Astrocyte (in vitro differentiated cells and primary cell): ENCODE results near the gene RPL9. TPM values are rescaled to one million over a fixed set of nuclear protein-coding genes. Genes with fewer than 3 reads are reported as not detected.
"Not testable (repeated sequence)": the region's sequence is repeated elsewhere in the genome, so short reads cannot be mapped to it uniquely, and the experiment has no call there.

Experiments used
- DNase-seq: peaks from one replicate; pipeline ENCODE4 v3.0.0-alpha.2; 2010; ENCODE audit warnings: low read depth
- FAIRE-seq: peaks from 2 replicates; lab custom pipeline; 2011; peaks lifted over from hg19 to GRCh38; lab: Jason Lieb, UNC
- H2AFZ ChIP-seq: 2 replicates; pipeline ENCODE4 v1.6.0; 2012; ENCODE audit warnings: low read depth, low read length, inconsistent platforms
- H3K27ac ChIP-seq: 2 replicates; pipeline ENCODE4 v1.5.1; 2011; ENCODE audit warnings: low read depth, low read length, inconsistent platforms
- H3K27me3 ChIP-seq: 2 replicates; pipeline ENCODE4 v1.6.0; 2011; ENCODE audit warnings: low read length, inconsistent platforms; ENCODE audit not compliant: insufficient read depth
- H3K36me3 ChIP-seq: 2 replicates; pipeline ENCODE4 v1.5.1; 2011; ENCODE audit warnings: low read length, inconsistent platforms; ENCODE audit not compliant: insufficient read depth
- H3K4me1 ChIP-seq: 2 replicates; pipeline ENCODE4 v1.5.1; 2011; ENCODE audit warnings: low read length, inconsistent platforms; ENCODE audit not compliant: insufficient read depth
- H3K4me2 ChIP-seq: 2 replicates; pipeline ENCODE4 v1.6.0; 2012; ENCODE audit warnings: low read length, inconsistent platforms
- H3K4me3 ChIP-seq: 2 replicates; pipeline ENCODE4 v1.5.1; 2011; ENCODE audit warnings: low read depth, mild to moderate bottlenecking, low read length, inconsistent platforms; ENCODE audit not compliant: insufficient read depth
- H3K79me2 ChIP-seq: 2 replicates; pipeline ENCODE4 v1.6.0; 2012; ENCODE audit warnings: mild to moderate bottlenecking, low read length, inconsistent platforms; ENCODE audit not compliant: insufficient read depth
- H3K9ac ChIP-seq: 2 replicates; pipeline ENCODE4 v1.6.0; 2012; ENCODE audit warnings: mild to moderate bottlenecking, low read length, inconsistent platforms
- H3K9me3 ChIP-seq: 2 replicates; pipeline ENCODE4 v1.5.1; 2012; ENCODE audit warnings: low read depth, mild to moderate bottlenecking, low read length, inconsistent platforms; ENCODE audit not compliant: insufficient read depth
- H4K20me1 ChIP-seq: 2 replicates; pipeline ENCODE4 v1.6.0; 2012; ENCODE audit warnings: low read length, inconsistent platforms; ENCODE audit not compliant: insufficient read depth
- H3K27ac Mint-ChIP-seq: one replicate; pipeline ENCODE4 v1.8.0; 2021; ENCODE audit warnings: mild to moderate bottlenecking, mixed read lengths; ENCODE audit not compliant: unreplicated experiment
- H3K27me3 Mint-ChIP-seq: one replicate; pipeline ENCODE4 v1.8.0; 2021; ENCODE audit warnings: low read depth, mixed read lengths; ENCODE audit not compliant: unreplicated experiment
- H3K36me3 Mint-ChIP-seq: one replicate; pipeline ENCODE4 v1.8.0; 2021; ENCODE audit warnings: low read depth, mixed read lengths; ENCODE audit not compliant: unreplicated experiment
- H3K4me1 Mint-ChIP-seq: one replicate; pipeline ENCODE4 v1.8.0; 2021; ENCODE audit warnings: low read depth, mixed read lengths; ENCODE audit not compliant: unreplicated experiment
- H3K4me3 Mint-ChIP-seq: one replicate; pipeline ENCODE4 v1.8.0; 2021; ENCODE audit warnings: mild to moderate bottlenecking, moderate library complexity, mixed read lengths; ENCODE audit not compliant: unreplicated experiment
- H3K9me3 Mint-ChIP-seq: one replicate; pipeline ENCODE4 v1.8.0; 2021; ENCODE audit warnings: mild to moderate bottlenecking, mixed read lengths; ENCODE audit not compliant: unreplicated experiment
- EZH2 ChIP-seq: IDR thresholded peaks from 2 replicates; pipeline ENCODE4 v1.6.1; 2012; ENCODE audit warnings: mild to moderate bottlenecking, low read length, inconsistent platforms; ENCODE audit not compliant: insufficient read depth
- total RNA-seq: library from RNA; stranded (reverse); gene quantifications from 2 replicates; pipeline ENCODE4 v1.2.1, GENCODE V29; 2021
- TF ChIP-seq, protein P1 (sequence below): IDR thresholded peaks from 2 replicates; pipeline ENCODE4 v1.5.1; 2011; ENCODE audit warnings: low read depth, mild to moderate bottlenecking, inconsistent platforms, low read length, moderate library complexity; ENCODE audit not compliant: insufficient read depth

The RPL9 gene
- total RNA-seq, 1 donor from 2014 or later = 1,047 TPM

GRCh38 chr4:39467464-39467863 is 8.7 kb upstream of the RPL9 start:
- Histone ChIP-seq H3K79me2 (no peaks in the 10 kb centered on the region), H2AFZ (no peak overlapping the region), H3K27me3 (no peaks in the 10 kb centered on the region), H4K20me1 (no peaks in the 10 kb centered on the region), H3K9ac (no peak overlapping the region), H3K4me2 (no peak overlapping the region), H3K4me1 (peaks cover 6% of the 10 kb centered on the region), H3K27ac (no peak overlapping the region), H3K9me3 (no peaks in the 10 kb centered on the region), H3K36me3 (peaks cover 7% of the 10 kb centered on the region), H3K4me3 (no peak overlapping the region)
- H3K4me3 Mint-ChIP-seq = no peak overlapping the region
- H3K9me3 Mint-ChIP-seq = no peaks in the 10 kb centered on the region
- DNase-seq (no peak), FAIRE-seq (no peak)
- peaks cover 2% of the 10 kb centered on the region for H3K4me1 Mint-ChIP-seq
- TF ChIP-seq, protein P1, sequence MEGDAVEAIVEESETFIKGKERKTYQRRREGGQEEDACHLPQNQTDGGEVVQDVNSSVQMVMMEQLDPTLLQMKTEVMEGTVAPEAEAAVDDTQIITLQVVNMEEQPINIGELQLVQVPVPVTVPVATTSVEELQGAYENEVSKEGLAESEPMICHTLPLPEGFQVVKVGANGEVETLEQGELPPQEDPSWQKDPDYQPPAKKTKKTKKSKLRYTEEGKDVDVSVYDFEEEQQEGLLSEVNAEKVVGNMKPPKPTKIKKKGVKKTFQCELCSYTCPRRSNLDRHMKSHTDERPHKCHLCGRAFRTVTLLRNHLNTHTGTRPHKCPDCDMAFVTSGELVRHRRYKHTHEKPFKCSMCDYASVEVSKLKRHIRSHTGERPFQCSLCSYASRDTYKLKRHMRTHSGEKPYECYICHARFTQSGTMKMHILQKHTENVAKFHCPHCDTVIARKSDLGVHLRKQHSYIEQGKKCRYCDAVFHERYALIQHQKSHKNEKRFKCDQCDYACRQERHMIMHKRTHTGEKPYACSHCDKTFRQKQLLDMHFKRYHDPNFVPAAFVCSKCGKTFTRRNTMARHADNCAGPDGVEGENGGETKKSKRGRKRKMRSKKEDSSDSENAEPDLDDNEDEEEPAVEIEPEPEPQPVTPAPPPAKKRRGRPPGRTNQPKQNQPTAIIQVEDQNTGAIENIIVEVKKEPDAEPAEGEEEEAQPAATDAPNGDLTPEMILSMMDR = no peak
- TF ChIP-seq EZH2 = no peak
- no peaks in the 10 kb centered on the region for H3K36me3 Mint-ChIP-seq
- no peaks in the 10 kb centered on the region for H3K27me3 Mint-ChIP-seq
- no peak overlapping the region for H3K27ac Mint-ChIP-seq

GRCh38 chr4:39466747-39467146 is 8.0 kb upstream of the RPL9 start:
- H3K4me1 ChIP-seq = peaks cover 6% of the 10 kb centered on the region
- no peaks in the 10 kb centered on the region for H3K27me3 Mint-ChIP-seq
- H3K9me3 ChIP-seq = no peaks in the 10 kb centered on the region
- H3K27me3 ChIP-seq = no peaks in the 10 kb centered on the region
- TF ChIP-seq, protein P1 = no peak
- no peak for TF ChIP-seq EZH2
- H3K36me3 ChIP-seq = peaks cover 3% of the 10 kb centered on the region
- H4K20me1 ChIP-seq = no peaks in the 10 kb centered on the region
- no peaks in the 10 kb centered on the region for H3K9me3 Mint-ChIP-seq
- H2AFZ ChIP-seq = no peak overlapping the region
- no peak overlapping the region for H3K27ac ChIP-seq
- no peaks in the 10 kb centered on the region for H3K79me2 ChIP-seq
- no peaks in the 10 kb centered on the region for H3K36me3 Mint-ChIP-seq
- FAIRE-seq (no peak), DNase-seq (peak; percentile 57)
- H3K4me1 Mint-ChIP-seq = peaks cover 2% of the 10 kb centered on the region
- no peak overlapping the region for H3K4me2 ChIP-seq
- no peak overlapping the region for H3K4me3 Mint-ChIP-seq
- no peak overlapping the region for H3K27ac Mint-ChIP-seq
- no peak overlapping the region for H3K9ac ChIP-seq
- no peak overlapping the region for H3K4me3 ChIP-seq

- TF ChIP-seq EZH2 = no peak
- TF ChIP-seq, protein P1 = peak; percentile 24
- H3K4me3 ChIP-seq = no peak overlapping the region
- peak overlapping the region; percentile 48 for H3K4me2 ChIP-seq
- no peaks in the 10 kb centered on the region for H4K20me1 ChIP-seq
- H3K4me1 ChIP-seq = peaks cover 7% of the 10 kb centered on the region
- peak overlapping the region; percentile 74 for H3K27ac ChIP-seq
- H3K79me2 ChIP-seq = peaks cover under 1% of the 10 kb centered on the region
- peaks cover 3% of the 10 kb centered on the region for H3K36me3 ChIP-seq
- no peaks in the 10 kb centered on the region for H3K9me3 ChIP-seq
- Mint-ChIP-seq H3K9me3 (no peaks in the 10 kb centered on the region), H3K27ac (peak overlapping the region; percentile 9), H3K36me3 (no peaks in the 10 kb centered on the region), H3K4me1 (peaks cover 2% of the 10 kb centered on the region), H3K27me3 (no peaks in the 10 kb centered on the region), H3K4me3 (no peak overlapping the region)
- FAIRE-seq = peak; percentile 82
- DNase-seq = peak; percentile 81
- peak overlapping the region; percentile 30 for H3K9ac ChIP-seq
- H3K27me3 ChIP-seq = no peaks in the 10 kb centered on the region
- peak overlapping the region; percentile 68 for H2AFZ ChIP-seq
Observed at GRCh38 chr4:39464886-39465501, 6.3 kb upstream of the RPL9 start.

GRCh38 chr4:39458161-39458504 is 589 bp downstream of the RPL9 start:
- H3K4me1 ChIP-seq = peaks cover 20% of the 10 kb centered on the region
- peak overlapping the region; percentile 94 for H3K27ac ChIP-seq
- H3K27me3 Mint-ChIP-seq, H2AFZ ChIP-seq, H3K27me3 ChIP-seq, DNase-seq, FAIRE-seq, H3K9me3 Mint-ChIP-seq, H3K9me3 ChIP-seq: not testable (repeated sequence)
- H3K4me2 ChIP-seq = peak overlapping the region; percentile 90
- H3K4me3 ChIP-seq = peak overlapping the region; percentile 94
- peak overlapping the region; percentile 100 for H3K27ac Mint-ChIP-seq
- H3K4me3 Mint-ChIP-seq = peak overlapping the region; percentile 98
- peaks cover 49% of the 10 kb centered on the region for H4K20me1 ChIP-seq
- H3K36me3 Mint-ChIP-seq = peaks cover 24% of the 10 kb centered on the region
- peaks cover 52% of the 10 kb centered on the region for H3K79me2 ChIP-seq
- peaks cover 42% of the 10 kb centered on the region for H3K36me3 ChIP-seq
- peaks cover 14% of the 10 kb centered on the region for H3K4me1 Mint-ChIP-seq
- peak overlapping the region; percentile 97 for H3K9ac ChIP-seq
